RWPE1 (cell line): ENCODE measurements around the gene CTIF.

ENCODE experiments used
- CTCF ChIA-PET: fragments of 350-600 bp; sonication (Branson Sonifier 250); formaldehyde crosslinking; extraction: SDS; loops from one replicate; lab custom pipeline; 2021; lab: Yijun Ruan, JAX
- POLR2A ChIA-PET: fragments of 400-600 bp; formaldehyde crosslinking; extraction: SDS; loops from one replicate; lab custom pipeline; 2020; ENCODE audit warnings: antibody characterized with exemption; ENCODE audit not compliant: low non-redundant PET; lab: Yijun Ruan, JAX
- DNase-seq: peaks from one replicate; pipeline ENCODE4 v3.0.0; 2012; ENCODE audit warnings: low spot score
- H3K27ac ChIP-seq: fragments of 450-650 bp; 2 replicates; pipeline ENCODE4 v1.5.1; 2017
- TF ChIP-seq, protein P1 (sequence below): fragments of 450-650 bp; conservative IDR thresholded peaks from 2 replicates; pipeline ENCODE4 v1.5.1; 2017; ENCODE audit warnings: low read depth, mild to moderate bottlenecking

The CTIF gene

DNA sequence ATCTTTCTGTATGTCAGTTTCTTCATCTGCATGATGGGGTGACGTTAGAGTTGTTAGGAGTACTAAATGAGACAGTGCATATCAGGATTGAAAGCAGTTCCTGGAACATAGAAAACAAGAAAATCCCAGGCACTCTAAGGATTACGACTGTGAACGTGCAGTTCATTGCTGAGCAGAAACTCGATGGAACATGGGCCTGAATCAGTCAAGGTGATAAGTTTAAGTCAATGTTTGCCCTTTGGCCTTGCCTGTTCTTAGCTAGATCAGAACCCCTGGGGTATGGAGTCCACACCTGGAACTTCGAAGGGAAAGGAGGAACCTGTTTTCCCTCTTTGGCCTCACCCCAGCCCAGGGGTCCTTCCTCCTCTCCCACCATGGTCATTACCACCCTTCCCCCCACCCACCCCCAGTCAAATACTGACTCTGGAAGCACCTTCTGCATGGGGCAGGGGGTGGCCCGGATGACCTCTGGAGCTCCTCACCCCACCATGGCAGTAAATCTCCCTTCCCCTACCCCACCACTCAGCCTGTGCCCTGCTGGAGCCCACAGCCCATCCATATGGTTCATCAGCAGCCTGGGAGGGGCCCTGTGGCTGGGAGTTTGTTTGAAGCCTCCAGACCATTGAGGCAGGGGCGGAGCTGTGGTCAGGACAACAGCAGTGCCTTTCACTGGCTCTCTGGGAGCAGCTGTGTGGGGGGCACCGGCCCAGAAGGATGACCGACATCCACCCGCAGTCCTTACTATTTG is 247.8 kb downstream of the CTIF start:
- H3K27ac ChIP-seq = no peak overlapping the region
- CTCF ChIA-PET = interaction anchor here (0.6 kb wide), 1 partner anchor 1880 kb away, joined by 9 read pairs; no protein-coding TSS in a partner anchor
- POLR2A ChIA-PET = no interaction called here
- TF ChIP-seq, protein P1, sequence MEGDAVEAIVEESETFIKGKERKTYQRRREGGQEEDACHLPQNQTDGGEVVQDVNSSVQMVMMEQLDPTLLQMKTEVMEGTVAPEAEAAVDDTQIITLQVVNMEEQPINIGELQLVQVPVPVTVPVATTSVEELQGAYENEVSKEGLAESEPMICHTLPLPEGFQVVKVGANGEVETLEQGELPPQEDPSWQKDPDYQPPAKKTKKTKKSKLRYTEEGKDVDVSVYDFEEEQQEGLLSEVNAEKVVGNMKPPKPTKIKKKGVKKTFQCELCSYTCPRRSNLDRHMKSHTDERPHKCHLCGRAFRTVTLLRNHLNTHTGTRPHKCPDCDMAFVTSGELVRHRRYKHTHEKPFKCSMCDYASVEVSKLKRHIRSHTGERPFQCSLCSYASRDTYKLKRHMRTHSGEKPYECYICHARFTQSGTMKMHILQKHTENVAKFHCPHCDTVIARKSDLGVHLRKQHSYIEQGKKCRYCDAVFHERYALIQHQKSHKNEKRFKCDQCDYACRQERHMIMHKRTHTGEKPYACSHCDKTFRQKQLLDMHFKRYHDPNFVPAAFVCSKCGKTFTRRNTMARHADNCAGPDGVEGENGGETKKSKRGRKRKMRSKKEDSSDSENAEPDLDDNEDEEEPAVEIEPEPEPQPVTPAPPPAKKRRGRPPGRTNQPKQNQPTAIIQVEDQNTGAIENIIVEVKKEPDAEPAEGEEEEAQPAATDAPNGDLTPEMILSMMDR = no peak
- no peak for DNase-seq

DNA sequence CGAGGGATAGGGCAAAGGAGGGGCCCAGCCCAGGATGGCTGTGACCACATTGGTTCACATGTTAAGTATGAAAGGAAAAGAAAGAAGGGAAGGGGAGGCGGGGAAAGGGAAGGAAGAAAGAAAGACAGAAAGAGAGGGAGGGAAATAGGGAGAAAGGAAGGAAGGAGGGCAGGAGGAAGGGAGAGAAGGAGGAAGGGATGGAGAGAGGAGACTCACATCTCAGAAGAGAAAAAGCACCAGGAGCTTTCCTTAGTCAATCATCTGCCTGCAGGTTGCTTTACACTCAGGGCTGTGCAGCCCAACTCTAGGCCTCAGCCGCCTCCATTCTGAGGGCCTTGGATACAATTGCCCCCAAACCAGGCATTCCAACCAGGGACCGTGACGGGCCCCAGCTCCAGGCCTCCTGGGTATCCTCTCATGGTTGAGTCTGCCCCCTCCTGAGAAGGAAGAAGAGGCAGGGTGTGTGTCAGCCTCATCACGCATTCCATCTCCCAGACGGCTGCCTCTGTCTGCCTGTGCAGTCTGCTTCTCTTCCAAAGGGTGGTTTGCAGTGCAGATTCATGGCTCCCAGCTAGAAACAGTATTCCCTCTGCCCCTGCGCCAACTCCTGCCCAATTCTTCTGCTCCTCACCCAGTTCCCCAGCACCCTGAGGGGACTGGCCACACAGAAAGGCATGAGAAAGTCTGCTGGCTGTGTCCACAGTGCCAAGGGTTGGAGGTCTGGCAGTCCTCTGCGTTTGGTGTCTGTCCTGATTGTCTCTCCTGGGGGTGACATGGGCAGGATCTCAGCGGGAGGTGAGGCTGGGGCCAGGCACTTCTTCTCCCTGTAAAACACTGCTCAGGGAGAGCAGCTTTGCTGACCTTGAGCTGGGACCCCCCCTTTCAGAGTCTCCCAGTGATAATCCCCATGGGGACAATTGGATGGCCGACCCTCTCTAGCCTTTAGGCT is 248.6 kb downstream of the CTIF start:
- POLR2A ChIA-PET = no interaction called here

DNA sequence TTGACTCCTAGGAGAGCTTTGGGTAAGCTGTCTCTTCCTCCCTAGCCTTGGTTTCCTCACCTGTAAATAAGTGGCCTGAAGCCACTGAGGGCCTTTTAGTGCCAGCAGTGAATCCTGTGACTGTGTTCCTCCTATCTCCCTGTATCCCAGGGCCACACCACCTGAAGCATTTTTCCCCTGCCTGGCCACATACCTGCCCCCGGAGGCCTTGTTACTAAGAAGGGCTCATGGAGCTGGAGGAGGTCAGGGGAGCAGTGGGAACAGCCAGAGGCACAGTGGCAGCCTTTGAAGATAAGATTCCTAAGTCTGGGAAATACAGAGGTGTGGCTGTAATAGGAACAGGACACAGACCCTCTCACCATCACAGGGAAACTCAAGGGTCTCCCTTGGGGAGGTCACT is 249.5 kb downstream of the CTIF start:
- ChIA-PET CTCF (interaction anchor here (0.6 kb wide), 1 partner anchor 73 kb away, joined by 3 read pairs; no protein-coding TSS in a partner anchor), POLR2A (no interaction called here)
- TF ChIP-seq, protein P1 = no peak
- no peak overlapping the region for H3K27ac ChIP-seq
- DNase-seq = no peak

More for the DNA sequence above, 248.6 kb downstream of the CTIF start:
- TF ChIP-seq, protein P1 = no peak
- 0 out of 2 replicates have a peak overlapping the region, but pooled peaks have one; percentile 7 for H3K27ac ChIP-seq
- DNase-seq = no peak
- CTCF ChIA-PET = interaction anchor here (0.6 kb wide), 2 partner anchors 9 to 72 kb away, joined by 3 read pairs; no protein-coding TSS in a partner anchor

DNA sequence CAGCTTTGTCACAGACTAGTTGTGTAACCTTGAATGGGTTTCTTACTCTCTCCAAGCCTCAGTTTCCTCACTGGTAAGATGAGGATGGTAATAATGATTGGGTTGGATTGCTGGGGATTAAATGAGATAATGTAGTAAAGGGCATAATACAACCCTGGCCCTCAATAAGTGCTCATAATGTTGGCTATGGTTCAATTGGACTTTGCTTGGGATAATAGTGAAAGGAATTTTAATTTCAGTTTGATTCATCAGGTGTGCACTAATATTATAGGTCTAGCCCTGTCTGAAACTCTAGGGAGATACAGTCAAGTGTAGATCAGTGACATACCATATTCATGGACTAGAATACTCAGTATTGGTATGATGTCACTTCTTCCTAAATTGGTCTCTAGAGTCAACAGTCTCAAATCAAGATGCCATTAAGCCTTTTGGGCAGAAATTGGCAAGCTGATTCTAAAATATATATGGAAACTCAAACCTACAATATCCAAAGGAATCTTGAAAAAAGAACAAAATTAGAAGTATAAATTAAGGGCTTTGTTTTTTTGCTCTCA is 250.5 kb downstream of the CTIF start:
- no peak overlapping the region for H3K27ac ChIP-seq
- CTCF ChIA-PET = no interaction called here
- POLR2A ChIA-PET = no interaction called here
- TF ChIP-seq, protein P1 = no peak
- DNase-seq = no peak

DNA sequence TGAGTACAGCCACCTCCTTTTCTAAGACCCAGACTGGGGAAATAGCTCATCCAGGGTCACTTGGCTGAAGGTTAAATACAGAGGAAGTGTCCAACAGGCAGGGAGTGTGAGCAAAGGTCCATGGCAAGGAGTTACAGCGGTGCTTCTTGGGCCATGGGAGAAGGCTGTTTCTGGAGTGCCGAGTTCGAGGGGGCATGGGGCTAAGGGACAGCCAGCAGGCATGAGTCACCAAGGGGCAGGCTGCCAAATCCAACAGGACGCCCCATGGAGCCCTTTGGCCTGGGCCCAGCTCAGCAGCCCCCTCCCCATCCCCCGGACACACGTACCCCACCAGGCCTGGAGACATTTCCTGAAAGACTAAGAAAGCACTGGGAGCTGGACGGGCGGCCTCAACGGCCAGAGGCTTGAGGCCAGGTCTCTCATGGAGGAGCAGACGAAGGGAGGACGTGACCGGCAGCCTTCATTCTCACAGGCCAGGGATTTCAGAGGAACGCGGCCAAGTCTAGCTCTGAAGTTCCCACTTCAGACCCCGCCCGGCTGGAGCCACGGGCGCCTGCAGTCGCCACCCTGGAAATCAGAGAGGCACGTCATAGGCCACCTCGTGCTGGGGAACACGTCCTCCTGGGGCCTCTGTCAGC is 251.5 kb downstream of the CTIF start:
- CTCF ChIA-PET = no interaction called here
- DNase-seq = no peak
- peak overlapping the region; percentile 19; the same call in 1 of the 2 replicates for H3K27ac ChIP-seq
- POLR2A ChIA-PET = no interaction called here
- TF ChIP-seq, protein P1 = no peak
